ENCODE measurements around the gene CRY1. TPM values are rescaled to one million over a fixed set of nuclear protein-coding genes. Genes with fewer than 3 reads are reported as not detected.

Gene CRY1
- total RNA-seq, 1 donor from 2014 or later = 10.8 TPM

- FAIRE-seq (no peak), DNase-seq (ENCODE audit: low read depth) (no peak)
- TF ChIP-seq, protein P1, sequence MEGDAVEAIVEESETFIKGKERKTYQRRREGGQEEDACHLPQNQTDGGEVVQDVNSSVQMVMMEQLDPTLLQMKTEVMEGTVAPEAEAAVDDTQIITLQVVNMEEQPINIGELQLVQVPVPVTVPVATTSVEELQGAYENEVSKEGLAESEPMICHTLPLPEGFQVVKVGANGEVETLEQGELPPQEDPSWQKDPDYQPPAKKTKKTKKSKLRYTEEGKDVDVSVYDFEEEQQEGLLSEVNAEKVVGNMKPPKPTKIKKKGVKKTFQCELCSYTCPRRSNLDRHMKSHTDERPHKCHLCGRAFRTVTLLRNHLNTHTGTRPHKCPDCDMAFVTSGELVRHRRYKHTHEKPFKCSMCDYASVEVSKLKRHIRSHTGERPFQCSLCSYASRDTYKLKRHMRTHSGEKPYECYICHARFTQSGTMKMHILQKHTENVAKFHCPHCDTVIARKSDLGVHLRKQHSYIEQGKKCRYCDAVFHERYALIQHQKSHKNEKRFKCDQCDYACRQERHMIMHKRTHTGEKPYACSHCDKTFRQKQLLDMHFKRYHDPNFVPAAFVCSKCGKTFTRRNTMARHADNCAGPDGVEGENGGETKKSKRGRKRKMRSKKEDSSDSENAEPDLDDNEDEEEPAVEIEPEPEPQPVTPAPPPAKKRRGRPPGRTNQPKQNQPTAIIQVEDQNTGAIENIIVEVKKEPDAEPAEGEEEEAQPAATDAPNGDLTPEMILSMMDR (IDR thresholded peaks at IDR 0.05; ENCODE audit: insufficient read depth, low read length, severe bottlenecking) = no peak
- Histone ChIP-seq H3K27me3 (ENCODE audit: control insufficient read depth, insufficient read depth, low read length) (peaks cover 1% of the 10 kb centered on the region), H3K4me3 (ENCODE audit: low read depth, low read length) (no peak overlapping the region), H3K36me3 (ENCODE audit: control insufficient read depth, insufficient read depth, low read length) (no peaks in the 10 kb centered on the region)
Measured at GRCh38 chr12:107105410-107105703, 12.0 kb upstream of the CRY1 start.

GRCh38 chr12:107103516-107103915, 10.2 kb upstream of the CRY1 start:
- TF ChIP-seq, protein P1 (IDR thresholded peaks at IDR 0.05; ENCODE audit: insufficient read depth, low read length, severe bottlenecking) = no peak
- Histone ChIP-seq H3K36me3 (ENCODE audit: control insufficient read depth, insufficient read depth, low read length) (no peaks in the 10 kb centered on the region), H3K4me3 (ENCODE audit: low read depth, low read length) (no peak overlapping the region), H3K27me3 (ENCODE audit: control insufficient read depth, insufficient read depth, low read length) (peaks cover 1% of the 10 kb centered on the region)
- no peak for FAIRE-seq
- DNase-seq (ENCODE audit: low read depth) = no peak

DNA sequence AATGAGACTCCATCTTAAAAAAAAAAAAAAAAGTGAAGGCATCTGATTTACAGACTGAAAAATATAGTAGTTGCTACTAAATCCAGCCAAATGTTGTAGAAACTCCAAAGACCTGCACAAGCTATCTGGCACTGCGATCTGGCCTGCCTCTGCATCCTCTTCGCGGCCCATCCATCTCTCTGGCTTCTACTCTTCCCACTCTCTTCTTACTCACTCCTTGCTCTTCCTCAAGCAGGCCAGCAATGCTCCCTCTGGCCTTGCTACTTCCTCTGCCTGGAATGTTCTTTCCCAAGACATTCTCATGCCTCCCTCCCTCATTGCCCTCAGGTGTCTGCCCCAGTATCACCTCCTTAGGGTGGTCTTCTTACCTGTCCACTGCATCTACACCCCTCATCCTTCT, 9.7 kb upstream of the CRY1 start:
- no peak for FAIRE-seq
- peaks cover 1% of the 10 kb centered on the region for H3K27me3 ChIP-seq (ENCODE audit: control insufficient read depth, insufficient read depth, low read length)
- no peak overlapping the region for H3K4me3 ChIP-seq (ENCODE audit: low read depth, low read length)
- no peak for DNase-seq (ENCODE audit: low read depth)
- TF ChIP-seq, protein P1 (IDR thresholded peaks at IDR 0.05; ENCODE audit: insufficient read depth, low read length, severe bottlenecking) = no peak
- H3K36me3 ChIP-seq (ENCODE audit: control insufficient read depth, insufficient read depth, low read length) = no peaks in the 10 kb centered on the region

DNA sequence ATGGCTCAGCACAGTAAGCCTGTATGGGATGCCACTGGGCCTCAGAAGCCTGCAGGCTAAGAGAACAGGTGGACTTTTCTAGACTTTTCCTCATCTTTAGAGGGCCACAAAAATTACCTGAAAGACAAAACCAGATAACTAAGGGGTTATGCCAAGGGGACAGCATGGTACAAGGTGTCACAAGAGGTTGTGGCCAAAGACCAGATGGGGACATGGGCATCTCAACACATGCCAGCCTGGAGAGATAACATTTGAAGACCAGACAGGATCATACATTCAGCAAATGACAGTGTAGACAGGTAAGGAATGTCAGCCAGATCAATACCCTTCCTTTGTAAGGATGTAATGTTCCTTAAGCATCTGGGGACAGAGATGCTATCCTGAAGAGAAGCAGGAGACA, 8.9 kb upstream of the CRY1 start:
- TF ChIP-seq, protein P1 (IDR thresholded peaks at IDR 0.05; ENCODE audit: insufficient read depth, low read length, severe bottlenecking) = no peak
- H3K27me3 ChIP-seq (ENCODE audit: control insufficient read depth, insufficient read depth, low read length) = peaks cover 1% of the 10 kb centered on the region
- no peak overlapping the region for H3K4me3 ChIP-seq (ENCODE audit: low read depth, low read length)
- FAIRE-seq (no peak), DNase-seq (ENCODE audit: low read depth) (no peak)
- H3K36me3 ChIP-seq (ENCODE audit: control insufficient read depth, insufficient read depth, low read length) = no peaks in the 10 kb centered on the region

- DNase-seq (ENCODE audit: low read depth) (no peak), FAIRE-seq (no peak)
- no peaks in the 10 kb centered on the region for H3K36me3 ChIP-seq (ENCODE audit: control insufficient read depth, insufficient read depth, low read length)
- H3K4me3 ChIP-seq (ENCODE audit: low read depth, low read length) = no peak overlapping the region
- H3K27me3 ChIP-seq (ENCODE audit: control insufficient read depth, insufficient read depth, low read length) = peaks cover 1% of the 10 kb centered on the region
- TF ChIP-seq, protein P1 (IDR thresholded peaks at IDR 0.05; ENCODE audit: insufficient read depth, low read length, severe bottlenecking) = no peak
Measured at GRCh38 chr12:107101651-107102050, 8.3 kb upstream of the CRY1 start.

GRCh38 chr12:107099917-107100316, 6.6 kb upstream of the CRY1 start:
- H3K27me3 ChIP-seq (ENCODE audit: control insufficient read depth, insufficient read depth, low read length) = peaks cover 1% of the 10 kb centered on the region
- TF ChIP-seq, protein P1 (IDR thresholded peaks at IDR 0.05; ENCODE audit: insufficient read depth, low read length, severe bottlenecking) = no peak

More at GRCh38 chr12:107099917-107100316, 6.6 kb upstream of the CRY1 start:
- DNase-seq (ENCODE audit: low read depth) (no peak), FAIRE-seq (no peak)
- Histone ChIP-seq H3K36me3 (ENCODE audit: control insufficient read depth, insufficient read depth, low read length) (no peaks in the 10 kb centered on the region), H3K4me3 (ENCODE audit: low read depth, low read length) (no peak overlapping the region)
